Measurements from ENCODE around the gene ERO1B.

Gene ERO1B

DNA sequence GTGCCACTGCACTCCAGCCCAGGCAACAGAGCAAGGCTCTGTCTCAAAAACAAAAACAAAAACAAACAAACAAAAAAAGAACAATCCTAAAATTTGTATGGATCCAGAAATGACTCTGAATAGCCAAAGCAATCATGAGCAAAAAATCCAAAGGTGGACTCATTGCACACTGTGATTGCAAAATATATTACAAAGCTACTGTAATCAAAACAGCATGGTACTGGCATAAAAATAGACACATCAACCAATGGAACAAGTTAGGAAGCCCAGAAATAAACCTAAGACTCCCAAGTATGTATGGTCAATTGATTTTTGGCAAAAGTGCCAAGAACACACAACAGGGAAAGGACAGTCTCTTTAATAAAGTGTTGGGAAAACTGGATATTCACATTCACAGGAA lies 19.9 kb downstream of the ERO1B start:
- TF ChIP-seq CTCF (conservative IDR thresholded peaks at IDR 0.05; ENCODE audit: low read length) (no peak), EZH2phosphoT487 (IDR thresholded peaks at IDR 0.05; ENCODE audit: borderline replicate concordance) (no peak)
- Histone ChIP-seq H3K4me1 (ENCODE audit: insufficient read depth, low read length, poor library complexity, severe bottlenecking) (no peaks in the 10 kb centered on the region), H3K9me3 (ENCODE audit: insufficient read depth, low read depth, low read length) (peaks cover 23% of the 10 kb centered on the region; the same call in 1 of the 2 replicates), H3K79me2 (ENCODE audit: insufficient read depth, low read length) (peaks cover 7% of the 10 kb centered on the region; the same call in 1 of the 2 replicates), H3K4me2 (ENCODE audit: low read depth, low read length, poor library complexity, severe bottlenecking) (no peak overlapping the region), H4K20me1 (ENCODE audit: insufficient read depth, low read length, poor library complexity, severe bottlenecking) (no peaks in the 10 kb centered on the region), H3K9ac (ENCODE audit: low read depth, low read length, poor library complexity, severe bottlenecking) (no peak overlapping the region), H3F3A (ENCODE audit: low read depth) (no peaks in the 10 kb centered on the region), H3K27me3 (ENCODE audit: insufficient read depth, low read length, poor library complexity, severe bottlenecking) (no peaks in the 10 kb centered on the region), H3K36me3 (ENCODE audit: insufficient read depth, low read length) (peaks cover 26% of the 10 kb centered on the region; the same call in 1 of the 2 replicates), H2AFZ (ENCODE audit: low read length) (no peak overlapping the region), H3K4me3 (ENCODE audit: low read length, poor library complexity, severe bottlenecking) (no peak overlapping the region), H3K9me2 (replicated peaks; ENCODE audit: low read depth, low read length) (no peaks in the 10 kb centered on the region)

- no peaks in the 10 kb centered on the region for H3F3A ChIP-seq (ENCODE audit: low read depth)
- no peak overlapping the region for H2AFZ ChIP-seq (ENCODE audit: low read length)
- no peaks in the 10 kb centered on the region for H3K9me2 ChIP-seq (replicated peaks; ENCODE audit: low read depth, low read length)
- H4K20me1 ChIP-seq (ENCODE audit: insufficient read depth, low read length, poor library complexity, severe bottlenecking): no peaks in the 10 kb centered on the region
- no peak overlapping the region for H3K9ac ChIP-seq (ENCODE audit: low read depth, low read length, poor library complexity, severe bottlenecking)
- no peak for TF ChIP-seq EZH2phosphoT487 (IDR thresholded peaks at IDR 0.05; ENCODE audit: borderline replicate concordance)
- TF ChIP-seq CTCF (conservative IDR thresholded peaks at IDR 0.05; ENCODE audit: low read length): no peak
- no peaks in the 10 kb centered on the region for H3K4me1 ChIP-seq (ENCODE audit: insufficient read depth, low read length, poor library complexity, severe bottlenecking)
- no peaks in the 10 kb centered on the region for H3K27me3 ChIP-seq (ENCODE audit: insufficient read depth, low read length, poor library complexity, severe bottlenecking)
- H3K4me3 ChIP-seq (ENCODE audit: low read length, poor library complexity, severe bottlenecking): no peak overlapping the region
- H3K79me2 ChIP-seq (ENCODE audit: insufficient read depth, low read length): peaks cover 7% of the 10 kb centered on the region; the same call in 1 of the 2 replicates
- H3K4me2 ChIP-seq (ENCODE audit: low read depth, low read length, poor library complexity, severe bottlenecking): no peak overlapping the region
- H3K36me3 ChIP-seq (ENCODE audit: insufficient read depth, low read length): peaks cover 23% of the 10 kb centered on the region; the same call in 1 of the 2 replicates
- peaks cover 23% of the 10 kb centered on the region; the same call in 1 of the 2 replicates for H3K9me3 ChIP-seq (ENCODE audit: insufficient read depth, low read depth, low read length)
Observed at GRCh38 chr1:236261033-236261432, 20.7 kb downstream of the ERO1B start.

GRCh38 chr1:236259043-236259442 lies 22.7 kb downstream of the ERO1B start:
- Histone ChIP-seq H3K4me3 (ENCODE audit: low read length, poor library complexity, severe bottlenecking) (no peak overlapping the region), H3K9ac (ENCODE audit: low read depth, low read length, poor library complexity, severe bottlenecking) (no peak overlapping the region), H3K4me2 (ENCODE audit: low read depth, low read length, poor library complexity, severe bottlenecking) (no peak overlapping the region), H3K9me2 (replicated peaks; ENCODE audit: low read depth, low read length) (no peaks in the 10 kb centered on the region), H3K79me2 (ENCODE audit: insufficient read depth, low read length) (peaks cover 7% of the 10 kb centered on the region; the same call in 1 of the 2 replicates), H3F3A (ENCODE audit: low read depth) (no peaks in the 10 kb centered on the region), H3K36me3 (ENCODE audit: insufficient read depth, low read length) (peaks cover 19% of the 10 kb centered on the region; the same call in 1 of the 2 replicates), H4K20me1 (ENCODE audit: insufficient read depth, low read length, poor library complexity, severe bottlenecking) (no peaks in the 10 kb centered on the region), H2AFZ (ENCODE audit: low read length) (no peak overlapping the region), H3K4me1 (ENCODE audit: insufficient read depth, low read length, poor library complexity, severe bottlenecking) (no peaks in the 10 kb centered on the region), H3K9me3 (ENCODE audit: insufficient read depth, low read depth, low read length) (peaks cover 23% of the 10 kb centered on the region; the same call in 1 of the 2 replicates), H3K27me3 (ENCODE audit: insufficient read depth, low read length, poor library complexity, severe bottlenecking) (no peaks in the 10 kb centered on the region)
- no peak for TF ChIP-seq CTCF (conservative IDR thresholded peaks at IDR 0.05; ENCODE audit: low read length)
- TF ChIP-seq EZH2phosphoT487 (IDR thresholded peaks at IDR 0.05; ENCODE audit: borderline replicate concordance): no peak

Data from Loucy (cell line).